Measurements from ENCODE around the gene RAB13.

The RAB13 gene

GRCh38 chr1:153958961-153959260 is 27.2 kb downstream of the RAB13 start:
- Histone ChIP-seq H3K4me1 (peaks cover 8% of the 10 kb centered on the region), H3K27me3 (no peaks in the 10 kb centered on the region), H3K36me3 (peaks cover 3% of the 10 kb centered on the region), H3K9me3 (no peaks in the 10 kb centered on the region), H3K4me3 (ENCODE audit: low read depth, low read length) (peak overlapping the region; percentile 92)
- TF ChIP-seq CTCF (IDR thresholded peaks at IDR 0.05; ENCODE audit: low read depth, low read length): no peak
- no peak for DNase-seq

GRCh38 chr1:153958111-153958960 is 27.8 kb downstream of the RAB13 start, which contains the start of gene CRTC2:
TSS of gene CRTC2 (minus strand) at chr1:153958612. CDS start at chr1:153958497, 115 bp downstream.
- peaks cover 3% of the 10 kb centered on the region for H3K36me3 ChIP-seq
- peaks cover 8% of the 10 kb centered on the region for H3K4me1 ChIP-seq
- peak; percentile 99 for DNase-seq
- no peaks in the 10 kb centered on the region for H3K27me3 ChIP-seq
- H3K4me3 ChIP-seq (ENCODE audit: low read depth, low read length): peak within 1 kb of the TSS; percentile 92
- no peaks in the 10 kb centered on the region for H3K9me3 ChIP-seq
- TF ChIP-seq CTCF (IDR thresholded peaks at IDR 0.05; ENCODE audit: low read depth, low read length): no peak

GRCh38 chr1:153957744-153958110 is 28.4 kb downstream of the RAB13 start:
- H3K4me1 ChIP-seq: peaks cover 8% of the 10 kb centered on the region
- no peak for DNase-seq

GRCh38 chr1:153956997-153957715 is 29.0 kb downstream of the RAB13 start:
- peaks cover 10% of the 10 kb centered on the region for H3K36me3 ChIP-seq
- H3K4me1 ChIP-seq: peaks cover 8% of the 10 kb centered on the region
- H3K27me3 ChIP-seq: no peaks in the 10 kb centered on the region
- no peaks in the 10 kb centered on the region for H3K9me3 ChIP-seq
- H3K4me3 ChIP-seq (ENCODE audit: low read depth, low read length): peak overlapping the region; percentile 92
- TF ChIP-seq CTCF (IDR thresholded peaks at IDR 0.05; ENCODE audit: low read depth, low read length): no peak
- no peak for DNase-seq

More at GRCh38 chr1:153957744-153958110, 28.4 kb downstream of the RAB13 start:
- no peaks in the 10 kb centered on the region for H3K9me3 ChIP-seq
- no peaks in the 10 kb centered on the region for H3K27me3 ChIP-seq
- H3K36me3 ChIP-seq: peaks cover 4% of the 10 kb centered on the region
- peak overlapping the region; percentile 92 for H3K4me3 ChIP-seq (ENCODE audit: low read depth, low read length)
- TF ChIP-seq CTCF (IDR thresholded peaks at IDR 0.05; ENCODE audit: low read depth, low read length): no peak

- no peak for DNase-seq
- no peak for TF ChIP-seq CTCF (IDR thresholded peaks at IDR 0.05; ENCODE audit: low read depth, low read length)
- no peaks in the 10 kb centered on the region for H3K27me3 ChIP-seq
- peaks cover 13% of the 10 kb centered on the region for H3K36me3 ChIP-seq
- H3K4me3 ChIP-seq (ENCODE audit: low read depth, low read length): no peak overlapping the region
- H3K9me3 ChIP-seq: no peaks in the 10 kb centered on the region
- H3K4me1 ChIP-seq: peaks cover 8% of the 10 kb centered on the region
These were observed 31.3 kb downstream of the RAB13 start for GRCh38 chr1:153954826-153955225.
